Thyroid gland (tissue), 4 donors: ENCODE data around the gene KLHL1.

Source experiments
- CTCF ChIP-seq, 6 experiments: fragments of 200-600 bp in 3 of 6; fragments of 450-650 bp in 3 of 6; sonication (generic) in 3 of 6; IDR thresholded peaks; one replicate each; pipeline ENCODE4 v1.5.1; 2016 to 2019; ENCODE audit warnings: antibody characterized with exemption in 6 of 6, mild to moderate bottlenecking in 2 of 6, inconsistent platforms in 1 of 6, moderate library complexity in 1 of 6
- POLR2A ChIP-seq, 2 donors: fragments of 450-650 bp; IDR thresholded peaks; one replicate each; pipeline ENCODE4 v1.6.1; 2017; ENCODE audit warnings: antibody characterized with exemption in 2 of 2, mild to moderate bottlenecking in 2 of 2, moderate library complexity in 1 of 2

DNA sequence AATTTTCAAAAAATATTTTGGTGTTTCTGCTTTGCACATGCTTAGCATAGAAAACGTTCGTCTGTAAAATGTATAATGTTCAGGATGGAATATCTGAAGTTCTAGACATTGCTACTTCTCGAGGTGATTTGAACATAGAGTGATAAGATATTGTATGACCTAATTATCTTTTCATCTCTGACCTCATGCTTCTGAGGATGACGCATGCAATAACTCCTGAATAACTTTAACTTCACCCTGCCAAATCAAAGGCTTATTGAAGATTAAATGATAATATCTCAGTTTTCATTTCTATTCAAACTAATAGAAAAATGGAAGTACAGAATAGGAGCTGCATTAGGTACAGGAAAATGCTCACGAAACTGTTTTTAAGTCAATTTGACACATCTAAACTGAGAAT lies 151.4 kb downstream of the KLHL1 start:
- TF ChIP-seq POLR2A (IDR thresholded peaks at IDR 0.05): no peak
- no peak for TF ChIP-seq CTCF (IDR thresholded peaks at IDR 0.05)
